CD4-positive, alpha-beta T cell treated with Interleukin-15 for 4 hours (primary cell): ENCODE data around the gene MTMR12.
"Not testable (repeated sequence)": the region's sequence is repeated elsewhere in the genome, so short reads cannot be mapped to it uniquely, and the experiment has no call there.

Source experiments
- DNase-seq: peaks from one replicate; pipeline ENCODE4 v3.0.0-alpha.2; 2020; ENCODE audit warnings: low spot score

The MTMR12 gene

GRCh38 chr5:32297181-32298058 is 15.3 kb downstream of the MTMR12 start:
- DNase-seq: no peak

GRCh38 chr5:32295966-32296772 is 16.6 kb downstream of the MTMR12 start:
- not testable (repeated sequence) for DNase-seq

- DNase-seq: no peak
Observed at GRCh38 chr5:32291591-32291990, 21.1 kb downstream of the MTMR12 start.

- DNase-seq: no peak
Observed at GRCh38 chr5:32290922-32291321, 21.8 kb downstream of the MTMR12 start.

GRCh38 chr5:32290501-32290900 is 22.2 kb downstream of the MTMR12 start:
- not testable (repeated sequence) for DNase-seq

- not testable (repeated sequence) for DNase-seq
Observed at GRCh38 chr5:32289986-32290385, 22.8 kb downstream of the MTMR12 start.

GRCh38 chr5:32288135-32288534 is 24.6 kb downstream of the MTMR12 start:
- not testable (repeated sequence) for DNase-seq

- not testable (repeated sequence) for DNase-seq
Observed at GRCh38 chr5:32287525-32287924, 25.2 kb downstream of the MTMR12 start.

GRCh38 chr5:32285510-32286138 is 27.1 kb downstream of the MTMR12 start:
- DNase-seq: no peak

GRCh38 chr5:32283539-32284377 is 29.0 kb downstream of the MTMR12 start:
- peak; percentile 35 for DNase-seq

GRCh38 chr5:32283061-32283460 is 29.7 kb downstream of the MTMR12 start:
- DNase-seq: no peak

GRCh38 chr5:32282633-32283032 is 30.1 kb downstream of the MTMR12 start:
- no peak for DNase-seq

GRCh38 chr5:32281378-32282133 is 31.2 kb downstream of the MTMR12 start:
- not testable (repeated sequence) for DNase-seq

GRCh38 chr5:32280656-32281081 is 32.1 kb downstream of the MTMR12 start:
- DNase-seq: peak; percentile 17

GRCh38 chr5:32279786-32280185 is 33.0 kb downstream of the MTMR12 start:
- no peak for DNase-seq

GRCh38 chr5:32279223-32279622 is 33.5 kb downstream of the MTMR12 start:
- DNase-seq: no peak

- DNase-seq: peak; percentile 18
Observed at GRCh38 chr5:32278406-32278805, 34.3 kb downstream of the MTMR12 start.

GRCh38 chr5:32277798-32278197 is 34.9 kb downstream of the MTMR12 start:
- DNase-seq: no peak

GRCh38 chr5:32276173-32276853 is 36.4 kb downstream of the MTMR12 start:
- peak; percentile 9 for DNase-seq

- DNase-seq: no peak
Observed at GRCh38 chr5:32275396-32275741, 37.4 kb downstream of the MTMR12 start.
